ENCODE data around the gene PARD3B. TPM values are rescaled to one million over a fixed set of nuclear protein-coding genes. Genes with fewer than 3 reads are reported as not detected.

PARD3B gene
- total RNA-seq, 1 experiment from 2014 or later, result 2.0 TPM

GRCh38 chr2:205540036-205540435 is 994.8 kb downstream of the PARD3B start:
- RAD21 ChIA-PET (ENCODE audit: low non-redundant PET in 1 of 2, low total read pairs in 2 of 2, uncharacterized antibody in 2 of 2, unreplicated experiment in 2 of 2), result no interaction called here
- intact Hi-C loops (cut with micrococcal nuclease), result no loop called here
- Histone ChIP-seq H3K4me1 (ENCODE audit: control insufficient read depth in 1 of 2, insufficient read depth in 2 of 2, low read length in 2 of 2) (no peaks in the 10 kb centered on the region), H3K9ac (ENCODE audit: low read length) (no peak overlapping the region), H4K20me1 (ENCODE audit: insufficient read depth) (no peaks in the 10 kb centered on the region), H3K9me3 (ENCODE audit: control insufficient read depth in 1 of 2, insufficient read depth in 1 of 2, low read depth in 1 of 2, low read length in 2 of 2) (no peaks in the 10 kb centered on the region), H3K27ac (ENCODE audit: low read depth, low read length) (no peak overlapping the region), H3K4me2 (ENCODE audit: low read length) (no peak overlapping the region), H3K4me3 (replicated peaks in 1 of 2; ENCODE audit: low read depth in 1 of 2, low read length in 2 of 2) (no peak overlapping the region), H3K36me3 (ENCODE audit: control insufficient read depth in 1 of 2, insufficient read depth in 2 of 2, low read length in 2 of 2) (no peaks in the 10 kb centered on the region), H3K79me2 (ENCODE audit: insufficient read depth, low read length) (no peaks in the 10 kb centered on the region), H2AFZ (ENCODE audit: low read depth, low read length, poor library complexity, severe bottlenecking) (no peak overlapping the region), H3K27me3 (ENCODE audit: insufficient read depth, low read length) (0 out of 2 replicates have a peak, but pooled peaks cover 10% of the 10 kb centered on the region), H3K9me2 (ENCODE audit: insufficient read depth) (no peaks in the 10 kb centered on the region)
- TF ChIP-seq MAX (IDR thresholded peaks at IDR 0.05) (no peak), TCF7L2 (IDR thresholded peaks at IDR 0.05; ENCODE audit: borderline replicate concordance, extremely low read depth, insufficient read depth, insufficient read length) (no peak), ZBTB33 (IDR thresholded peaks at IDR 0.05; ENCODE audit: extremely low read depth, insufficient replicate concordance, low read length) (no peak), JUND (IDR thresholded peaks at IDR 0.05) (no peak), EZH2 (IDR thresholded peaks at IDR 0.05) (no peak), ELF1 (IDR thresholded peaks at IDR 0.05; ENCODE audit: borderline replicate concordance, low read depth) (no peak), EZH2phosphoT487 (IDR thresholded peaks at IDR 0.05; ENCODE audit: borderline replicate concordance) (no peak), REST (IDR thresholded peaks at IDR 0.05; ENCODE audit: low read depth) (no peak), SRF (IDR thresholded peaks at IDR 0.05; ENCODE audit: low read depth) (no peak), CBX3 (IDR thresholded peaks at IDR 0.05; ENCODE audit: low read depth) (no peak), SIN3A (IDR thresholded peaks at IDR 0.05; ENCODE audit: low read depth) (no peak), ZNF274 (IDR thresholded peaks at IDR 0.05; ENCODE audit: low read depth, low read length) (no peak)
- no peak for DNase-seq (ENCODE audit: low read depth, low spot score)
- peak; percentile 30; the same call in 1 of the 2 replicates for ATAC-seq
- CTCF ChIA-PET, result no interaction called here
- no TSS peak for BruUV-seq (replicated peaks)
- POLR2A ChIA-PET, result no interaction called here
